ENCODE data around the gene DAPP1. TPM values are rescaled to one million over a fixed set of nuclear protein-coding genes. Genes with fewer than 3 reads are reported as not detected.

DAPP1 gene
- total RNA-seq, 4 donors from 2014 or later, result 1.6 to 6.1 (median 4.2) TPM

GRCh38 chr4:99811117-99811516 is 5.5 kb upstream of the DAPP1 start:
- TF ChIP-seq CTCF (IDR thresholded peaks at IDR 0.05), result no peak
- DNase-seq (ENCODE audit: low spot score), result no peak
- no peak for ATAC-seq (ENCODE audit: low FRiP score)

GRCh38 chr4:99811850-99812249 is 4.8 kb upstream of the DAPP1 start:
- DNase-seq (ENCODE audit: low spot score) (no peak), ATAC-seq (ENCODE audit: low FRiP score) (no peak)
- peak in 1 of 3 donors; percentile 10 for TF ChIP-seq CTCF (IDR thresholded peaks at IDR 0.05)

GRCh38 chr4:99815597-99816011 is 1.0 kb upstream of the DAPP1 start:
- DNase-seq (ENCODE audit: low spot score), result no peak
- no peak for TF ChIP-seq CTCF (IDR thresholded peaks at IDR 0.05)
- ATAC-seq (ENCODE audit: low FRiP score), result no peak

GRCh38 chr4:99817309-99817890 is 773 bp downstream of the DAPP1 start:
- no peak for DNase-seq (ENCODE audit: low spot score)
- ATAC-seq (ENCODE audit: low FRiP score), result no peak
- TF ChIP-seq CTCF (IDR thresholded peaks at IDR 0.05), result no peak

- ATAC-seq (ENCODE audit: low FRiP score) (no peak), DNase-seq (ENCODE audit: low spot score) (no peak)
- no peak for TF ChIP-seq CTCF (IDR thresholded peaks at IDR 0.05)
Measured at GRCh38 chr4:99818661-99819060, 2.0 kb downstream of the DAPP1 start.

- no peak for TF ChIP-seq CTCF (IDR thresholded peaks at IDR 0.05)
- ATAC-seq (ENCODE audit: low FRiP score) (no peak), DNase-seq (ENCODE audit: low spot score) (no peak)
Measured at GRCh38 chr4:99821918-99822503, 5.4 kb downstream of the DAPP1 start.

GRCh38 chr4:99822734-99823133 is 6.1 kb downstream of the DAPP1 start:
- no peak for ATAC-seq (ENCODE audit: low FRiP score)
- TF ChIP-seq CTCF (IDR thresholded peaks at IDR 0.05), result no peak
- DNase-seq (ENCODE audit: low spot score), result no peak
